Measurements from ENCODE around the gene GNS.
A peak's percentile ranks its signal among the peaks of the same experiment; 100 is the strongest.

DNA sequence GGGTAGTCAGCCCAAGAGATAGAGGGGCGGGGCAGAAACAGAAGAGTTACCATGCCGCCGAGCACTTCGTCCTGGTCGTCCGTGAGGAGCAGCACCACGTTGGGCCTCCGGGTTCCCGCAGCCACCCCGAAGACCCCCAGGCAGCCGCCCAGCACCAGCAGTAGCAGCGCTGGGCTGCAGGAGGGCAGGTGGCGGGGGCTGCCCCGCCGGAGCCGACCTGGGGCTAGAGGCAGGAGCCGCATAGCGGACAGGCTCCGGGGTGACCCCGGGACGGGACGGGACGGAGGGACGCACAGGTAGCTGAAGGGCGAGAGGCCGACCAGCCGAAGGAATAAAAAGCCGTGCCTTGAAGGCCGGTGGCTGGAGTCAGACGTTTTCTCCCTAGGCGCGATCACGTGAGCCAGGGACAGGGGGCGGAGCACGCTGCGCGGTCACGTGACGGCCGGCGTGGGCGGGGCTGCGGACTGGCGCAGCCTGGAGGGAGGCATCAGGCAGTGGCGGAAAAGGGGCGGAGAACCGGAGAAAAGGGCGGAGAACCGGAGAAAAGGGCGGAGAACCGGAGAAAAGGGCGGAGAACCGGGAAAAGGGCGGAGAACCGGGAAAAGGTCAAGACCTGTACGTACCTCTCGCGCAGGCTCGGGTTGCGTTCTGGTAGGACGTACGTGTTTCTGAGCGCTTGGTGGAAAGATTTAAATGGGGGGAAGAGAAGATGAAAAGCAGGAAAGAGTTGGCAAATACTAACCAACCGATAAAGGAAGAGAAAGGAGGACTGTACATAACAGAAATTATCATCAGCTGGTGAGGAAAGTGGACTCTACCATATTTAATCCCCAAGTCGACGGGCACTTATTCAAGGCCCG lies at the start of gene GNS:
- TF ChIP-seq, protein P1, sequence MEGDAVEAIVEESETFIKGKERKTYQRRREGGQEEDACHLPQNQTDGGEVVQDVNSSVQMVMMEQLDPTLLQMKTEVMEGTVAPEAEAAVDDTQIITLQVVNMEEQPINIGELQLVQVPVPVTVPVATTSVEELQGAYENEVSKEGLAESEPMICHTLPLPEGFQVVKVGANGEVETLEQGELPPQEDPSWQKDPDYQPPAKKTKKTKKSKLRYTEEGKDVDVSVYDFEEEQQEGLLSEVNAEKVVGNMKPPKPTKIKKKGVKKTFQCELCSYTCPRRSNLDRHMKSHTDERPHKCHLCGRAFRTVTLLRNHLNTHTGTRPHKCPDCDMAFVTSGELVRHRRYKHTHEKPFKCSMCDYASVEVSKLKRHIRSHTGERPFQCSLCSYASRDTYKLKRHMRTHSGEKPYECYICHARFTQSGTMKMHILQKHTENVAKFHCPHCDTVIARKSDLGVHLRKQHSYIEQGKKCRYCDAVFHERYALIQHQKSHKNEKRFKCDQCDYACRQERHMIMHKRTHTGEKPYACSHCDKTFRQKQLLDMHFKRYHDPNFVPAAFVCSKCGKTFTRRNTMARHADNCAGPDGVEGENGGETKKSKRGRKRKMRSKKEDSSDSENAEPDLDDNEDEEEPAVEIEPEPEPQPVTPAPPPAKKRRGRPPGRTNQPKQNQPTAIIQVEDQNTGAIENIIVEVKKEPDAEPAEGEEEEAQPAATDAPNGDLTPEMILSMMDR (IDR thresholded peaks at IDR 0.05), result no peak
- TF ChIP-seq JUN (IDR thresholded peaks at IDR 0.05), result peak; percentile 28 to 64; a peak in 3 of 5 replicates
- TF ChIP-seq CBX8 (IDR thresholded peaks at IDR 0.05), result no peak
- TF ChIP-seq, protein P2, sequence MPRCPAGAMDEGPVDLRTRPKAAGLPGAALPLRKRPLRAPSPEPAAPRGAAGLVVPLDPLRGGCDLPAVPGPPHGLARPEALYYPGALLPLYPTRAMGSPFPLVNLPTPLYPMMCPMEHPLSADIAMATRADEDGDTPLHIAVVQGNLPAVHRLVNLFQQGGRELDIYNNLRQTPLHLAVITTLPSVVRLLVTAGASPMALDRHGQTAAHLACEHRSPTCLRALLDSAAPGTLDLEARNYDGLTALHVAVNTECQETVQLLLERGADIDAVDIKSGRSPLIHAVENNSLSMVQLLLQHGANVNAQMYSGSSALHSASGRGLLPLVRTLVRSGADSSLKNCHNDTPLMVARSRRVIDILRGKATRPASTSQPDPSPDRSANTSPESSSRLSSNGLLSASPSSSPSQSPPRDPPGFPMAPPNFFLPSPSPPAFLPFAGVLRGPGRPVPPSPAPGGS (IDR thresholded peaks at IDR 0.05), result 0 out of 3 replicates have a peak, but pooled peaks have one; percentile 35
- TF ChIP-seq SMC3 (IDR thresholded peaks at IDR 0.05), result no peak
- no peak for TF ChIP-seq EP300 (IDR thresholded peaks at IDR 0.05)
- TF ChIP-seq MAZ (IDR thresholded peaks at IDR 0.05; ENCODE audit: borderline replicate concordance, low read depth, low read length), result 0 out of 2 replicates have a peak, but pooled peaks have one; percentile 41
- TF ChIP-seq, protein P3, sequence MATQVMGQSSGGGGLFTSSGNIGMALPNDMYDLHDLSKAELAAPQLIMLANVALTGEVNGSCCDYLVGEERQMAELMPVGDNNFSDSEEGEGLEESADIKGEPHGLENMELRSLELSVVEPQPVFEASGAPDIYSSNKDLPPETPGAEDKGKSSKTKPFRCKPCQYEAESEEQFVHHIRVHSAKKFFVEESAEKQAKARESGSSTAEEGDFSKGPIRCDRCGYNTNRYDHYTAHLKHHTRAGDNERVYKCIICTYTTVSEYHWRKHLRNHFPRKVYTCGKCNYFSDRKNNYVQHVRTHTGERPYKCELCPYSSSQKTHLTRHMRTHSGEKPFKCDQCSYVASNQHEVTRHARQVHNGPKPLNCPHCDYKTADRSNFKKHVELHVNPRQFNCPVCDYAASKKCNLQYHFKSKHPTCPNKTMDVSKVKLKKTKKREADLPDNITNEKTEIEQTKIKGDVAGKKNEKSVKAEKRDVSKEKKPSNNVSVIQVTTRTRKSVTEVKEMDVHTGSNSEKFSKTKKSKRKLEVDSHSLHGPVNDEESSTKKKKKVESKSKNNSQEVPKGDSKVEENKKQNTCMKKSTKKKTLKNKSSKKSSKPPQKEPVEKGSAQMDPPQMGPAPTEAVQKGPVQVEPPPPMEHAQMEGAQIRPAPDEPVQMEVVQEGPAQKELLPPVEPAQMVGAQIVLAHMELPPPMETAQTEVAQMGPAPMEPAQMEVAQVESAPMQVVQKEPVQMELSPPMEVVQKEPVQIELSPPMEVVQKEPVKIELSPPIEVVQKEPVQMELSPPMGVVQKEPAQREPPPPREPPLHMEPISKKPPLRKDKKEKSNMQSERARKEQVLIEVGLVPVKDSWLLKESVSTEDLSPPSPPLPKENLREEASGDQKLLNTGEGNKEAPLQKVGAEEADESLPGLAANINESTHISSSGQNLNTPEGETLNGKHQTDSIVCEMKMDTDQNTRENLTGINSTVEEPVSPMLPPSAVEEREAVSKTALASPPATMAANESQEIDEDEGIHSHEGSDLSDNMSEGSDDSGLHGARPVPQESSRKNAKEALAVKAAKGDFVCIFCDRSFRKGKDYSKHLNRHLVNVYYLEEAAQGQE (IDR thresholded peaks at IDR 0.05), result no peak
- TF ChIP-seq, protein P4, sequence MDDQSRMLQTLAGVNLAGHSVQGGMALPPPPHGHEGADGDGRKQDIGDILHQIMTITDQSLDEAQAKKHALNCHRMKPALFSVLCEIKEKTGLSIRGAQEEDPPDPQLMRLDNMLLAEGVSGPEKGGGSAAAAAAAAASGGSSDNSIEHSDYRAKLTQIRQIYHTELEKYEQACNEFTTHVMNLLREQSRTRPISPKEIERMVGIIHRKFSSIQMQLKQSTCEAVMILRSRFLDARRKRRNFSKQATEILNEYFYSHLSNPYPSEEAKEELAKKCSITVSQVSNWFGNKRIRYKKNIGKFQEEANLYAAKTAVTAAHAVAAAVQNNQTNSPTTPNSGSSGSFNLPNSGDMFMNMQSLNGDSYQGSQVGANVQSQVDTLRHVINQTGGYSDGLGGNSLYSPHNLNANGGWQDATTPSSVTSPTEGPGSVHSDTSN (IDR thresholded peaks at IDR 0.05), result no peak
- TF ChIP-seq MYC (IDR thresholded peaks at IDR 0.05; ENCODE audit: borderline replicate concordance, low read length), result peak; percentile 48; the same call in 1 of the 2 replicates
- TF ChIP-seq RARB (CRISPR knock-in tag; IDR thresholded peaks at IDR 0.05), result no peak
- no peak for TF ChIP-seq RFX5 (IDR thresholded peaks at IDR 0.05)
- no peak for TF ChIP-seq CHD2 (IDR thresholded peaks at IDR 0.05; ENCODE audit: low read length, partially characterized antibody)

Data from A549 (cell line).